Vagina (tissue), 2 donors: Measurements from ENCODE around the gene LSP1. TPM values are rescaled to one million over a fixed set of nuclear protein-coding genes. Genes with fewer than 3 reads are reported as not detected.
"Not testable (repeated sequence)": the region's sequence is repeated elsewhere in the genome, so short reads cannot be mapped to it uniquely, and the experiment has no call there.

ENCODE experiments used
- DNase-seq, 2 donors: peaks; one replicate each; pipeline ENCODE4 v3.0.0-alpha.2; 2017; ENCODE audit errors: extremely low spot score in 2 of 2
- H3K27ac ChIP-seq: fragments of 200-600 bp; sonication (generic); one replicate; pipeline ENCODE4 v1.5.1; 2019
- H3K27me3 ChIP-seq: fragments of 200-600 bp; sonication (generic); one replicate; pipeline ENCODE4 v1.5.1; 2019
- H3K36me3 ChIP-seq, 2 donors: fragments of 200-600 bp; sonication (generic); one replicate each; pipeline ENCODE4 v1.5.1; 2017 to 2019
- H3K4me1 ChIP-seq: fragments of 200-600 bp; sonication (generic); one replicate; pipeline ENCODE4 v1.5.1; 2019
- H3K4me3 ChIP-seq, 2 donors: fragments of 200-600 bp; sonication (generic); 1 replicate in 1 of 2; 2 replicates in 1 of 2; pipeline ENCODE4 v1.5.1; 2016 to 2019
- H3K9me3 ChIP-seq: fragments of 200-600 bp; sonication (generic); one replicate; pipeline ENCODE4 v1.5.1; 2019
- POLR2A ChIP-seq, 2 donors: fragments of 450-650 bp; IDR thresholded peaks; one replicate each; pipeline ENCODE4 v1.6.1; 2017; ENCODE audit warnings: antibody characterized with exemption in 2 of 2, mild to moderate bottlenecking in 2 of 2, moderate library complexity in 2 of 2
- POLR2AphosphoS5 ChIP-seq, 2 donors: sonication (generic); formaldehyde crosslinking; IDR thresholded peaks; one replicate each; pipeline ENCODE4 v1.9.0; 2017; ENCODE audit warnings: antibody characterized with exemption in 2 of 2, mild to moderate bottlenecking in 2 of 2, low read depth in 1 of 2; ENCODE audit not compliant: insufficient read depth in 1 of 2
- intact Hi-C: fragments of 100-400 bp; cut with DNase I; formaldehyde crosslinking; loops from one replicate; pipeline ENCODE4 v1.15.1; 2023
- total RNA-seq: library from RNA; depleted of rRNA; stranded (reverse); fragments of >200 nt; gene quantifications from one replicate; pipeline ENCODE4 v1.2.3, GENCODE V29; 2016
- TF ChIP-seq, protein P1 (sequence below), 3 experiments: fragments of 450-650 bp in 2 of 3; fragments of 200-600 bp in 1 of 3; sonication (generic) in 1 of 3; IDR thresholded peaks; one replicate each; pipeline ENCODE4 v1.5.1; 2017 to 2019; ENCODE audit warnings: antibody characterized with exemption in 3 of 3, mild to moderate bottlenecking in 2 of 3, moderate library complexity in 2 of 3

LSP1 gene
- total RNA-seq, 1 donor from 2014 or later, result 32.7 TPM

DNA sequence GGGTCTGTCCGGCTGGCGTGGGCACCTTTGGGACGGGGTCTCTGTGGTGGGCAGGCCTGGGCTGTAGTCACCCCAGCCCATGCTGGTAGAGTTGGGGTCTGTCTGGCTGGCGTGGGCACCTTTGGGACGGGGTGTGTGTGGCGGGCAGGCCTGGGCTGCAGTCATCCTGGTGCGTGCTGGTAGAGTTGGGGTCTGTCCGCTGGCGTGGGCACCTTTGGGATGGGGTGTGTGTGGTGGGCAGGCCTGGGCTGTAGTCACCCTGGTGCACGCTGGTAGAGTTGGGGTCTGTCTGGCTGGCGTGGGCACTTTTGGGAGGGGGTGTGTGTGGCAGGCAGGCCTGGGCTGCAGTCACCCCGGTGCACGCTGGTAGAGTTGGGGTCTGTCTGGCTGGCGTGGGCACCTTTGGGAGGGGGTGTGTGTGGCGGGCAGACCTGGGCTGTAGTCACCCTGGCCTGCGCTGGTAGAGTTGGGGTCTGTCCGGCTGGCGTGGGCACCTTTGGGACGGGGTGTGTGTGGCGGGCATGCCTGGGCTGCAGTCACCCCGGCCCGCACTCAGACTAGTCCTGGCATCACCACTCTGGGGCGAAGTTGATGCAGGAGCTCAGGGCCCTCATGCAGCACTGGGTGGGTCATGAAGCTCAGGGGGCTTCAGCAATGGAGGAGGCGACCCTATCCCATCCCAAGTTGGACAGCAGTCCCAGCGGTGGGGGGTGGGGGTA is 19.5 kb downstream of the LSP1 start:
- H3K4me3 ChIP-seq, result peak overlapping the region; percentile 26 to 50
- H3K36me3 ChIP-seq, result no peaks in the 10 kb centered on the region
- no peak for TF ChIP-seq POLR2AphosphoS5 (IDR thresholded peaks at IDR 0.05; ENCODE audit: insufficient read depth in 1 of 2, low read depth in 1 of 2)
- TF ChIP-seq POLR2A (IDR thresholded peaks at IDR 0.05), result no peak
- TF ChIP-seq, protein P1, sequence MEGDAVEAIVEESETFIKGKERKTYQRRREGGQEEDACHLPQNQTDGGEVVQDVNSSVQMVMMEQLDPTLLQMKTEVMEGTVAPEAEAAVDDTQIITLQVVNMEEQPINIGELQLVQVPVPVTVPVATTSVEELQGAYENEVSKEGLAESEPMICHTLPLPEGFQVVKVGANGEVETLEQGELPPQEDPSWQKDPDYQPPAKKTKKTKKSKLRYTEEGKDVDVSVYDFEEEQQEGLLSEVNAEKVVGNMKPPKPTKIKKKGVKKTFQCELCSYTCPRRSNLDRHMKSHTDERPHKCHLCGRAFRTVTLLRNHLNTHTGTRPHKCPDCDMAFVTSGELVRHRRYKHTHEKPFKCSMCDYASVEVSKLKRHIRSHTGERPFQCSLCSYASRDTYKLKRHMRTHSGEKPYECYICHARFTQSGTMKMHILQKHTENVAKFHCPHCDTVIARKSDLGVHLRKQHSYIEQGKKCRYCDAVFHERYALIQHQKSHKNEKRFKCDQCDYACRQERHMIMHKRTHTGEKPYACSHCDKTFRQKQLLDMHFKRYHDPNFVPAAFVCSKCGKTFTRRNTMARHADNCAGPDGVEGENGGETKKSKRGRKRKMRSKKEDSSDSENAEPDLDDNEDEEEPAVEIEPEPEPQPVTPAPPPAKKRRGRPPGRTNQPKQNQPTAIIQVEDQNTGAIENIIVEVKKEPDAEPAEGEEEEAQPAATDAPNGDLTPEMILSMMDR (IDR thresholded peaks at IDR 0.05), result no peak
- DNase-seq, result no peak
- H3K27ac ChIP-seq, result peak overlapping the region; percentile 96
- peaks cover 92% of the 10 kb centered on the region for H3K4me1 ChIP-seq
- H3K9me3 ChIP-seq, result no peaks in the 10 kb centered on the region
- intact Hi-C loops, result no loop called here
- no peaks in the 10 kb centered on the region for H3K27me3 ChIP-seq

DNA sequence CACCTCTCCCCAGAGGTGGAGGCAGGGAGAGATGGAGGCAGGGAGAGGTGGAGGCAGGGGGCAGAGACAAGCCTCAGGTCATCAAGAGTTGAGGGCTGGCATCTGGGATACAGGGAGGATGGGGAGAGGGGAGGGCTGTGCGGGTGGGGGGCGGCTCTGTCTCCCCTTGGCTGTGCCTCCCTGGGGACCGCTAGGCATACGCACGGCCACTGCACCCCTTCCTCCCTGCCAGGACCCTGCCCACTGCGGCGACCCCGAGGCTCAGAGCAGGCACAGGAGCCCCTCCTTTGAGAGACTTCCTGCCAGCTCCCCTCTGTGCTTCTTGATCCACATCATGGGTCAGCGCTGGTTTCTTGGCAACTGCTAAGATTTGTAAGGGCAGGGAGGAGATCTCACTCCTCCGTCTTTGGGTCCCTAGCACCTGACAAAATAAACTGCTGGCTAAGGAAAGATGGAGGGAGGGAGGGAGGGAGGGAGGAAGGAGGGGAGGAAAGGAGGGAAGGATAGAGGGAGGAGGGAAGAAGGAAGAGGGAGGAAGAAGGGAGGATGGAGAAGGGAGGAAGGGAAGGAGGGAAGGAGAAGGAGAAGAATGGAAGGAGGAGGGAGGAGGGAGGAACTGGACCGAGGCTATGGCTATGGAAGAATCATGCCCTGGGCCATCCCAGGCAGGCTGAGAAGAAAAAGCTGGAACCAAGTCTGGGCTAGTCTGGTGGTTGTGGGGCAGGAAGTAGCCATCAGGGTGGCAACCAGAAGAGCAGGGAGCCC is 20.3 kb downstream of the LSP1 start:
- peak overlapping the region; percentile 26 to 50 for H3K4me3 ChIP-seq

GRCh38 chr11:1873813-1874150 is 20.9 kb downstream of the LSP1 start:
- peaks cover 92% of the 10 kb centered on the region for H3K4me1 ChIP-seq
- DNase-seq, intact Hi-C loops: not testable (repeated sequence)

More for the DNA sequence above, 20.3 kb downstream of the LSP1 start:
- intact Hi-C loops, result no loop called here
- Histone ChIP-seq H3K27ac (peak overlapping the region; percentile 96), H3K4me1 (peaks cover 92% of the 10 kb centered on the region), H3K9me3 (no peaks in the 10 kb centered on the region), H3K27me3 (no peaks in the 10 kb centered on the region), H3K36me3 (no peaks in the 10 kb centered on the region)
- TF ChIP-seq POLR2AphosphoS5 (IDR thresholded peaks at IDR 0.05; ENCODE audit: insufficient read depth in 1 of 2, low read depth in 1 of 2), result no peak
- TF ChIP-seq, protein P1 (IDR thresholded peaks at IDR 0.05), result no peak
- no peak for TF ChIP-seq POLR2A (IDR thresholded peaks at IDR 0.05)
- no peak for DNase-seq

DNA sequence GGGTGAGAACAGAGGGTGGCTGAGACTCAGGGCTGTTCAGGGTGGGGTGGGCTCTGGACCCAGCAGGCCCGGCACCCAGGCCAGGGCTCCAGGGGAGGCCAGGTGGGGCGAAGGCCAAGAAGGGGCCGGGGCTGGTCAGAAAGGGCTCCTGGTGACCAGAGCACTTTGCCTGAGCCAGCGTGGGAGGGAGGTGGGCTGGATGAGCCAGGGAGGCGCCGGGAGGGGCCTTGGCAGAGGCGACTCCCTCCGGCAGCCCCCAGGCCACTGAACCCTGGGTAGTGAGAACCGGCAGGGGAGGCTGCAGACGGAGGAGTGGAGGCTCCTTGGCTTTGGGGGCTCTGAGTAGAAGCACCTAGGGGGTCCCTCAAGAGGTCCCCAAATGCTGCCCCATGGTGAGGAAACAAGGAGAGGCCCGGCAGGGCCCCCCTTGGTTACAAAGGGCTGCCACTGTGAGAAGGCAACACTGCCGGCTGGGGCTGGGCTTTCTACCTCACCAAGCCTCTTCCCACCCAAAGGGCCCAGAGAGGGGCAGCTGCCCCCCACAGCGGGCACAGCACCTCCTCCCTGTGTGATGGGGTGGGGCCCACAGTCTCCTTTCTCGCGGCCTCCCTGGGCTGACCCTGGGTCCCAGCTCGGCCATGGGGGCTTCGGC is 21.7 kb downstream of the LSP1 start:
- DNase-seq, H3K4me3 ChIP-seq: not testable (repeated sequence)
- H3K4me1 ChIP-seq, result peaks cover 93% of the 10 kb centered on the region

More at GRCh38 chr11:1873813-1874150, 20.9 kb downstream of the LSP1 start:
- H3K27me3 ChIP-seq, H3K9me3 ChIP-seq, H3K4me3 ChIP-seq, H3K36me3 ChIP-seq: not testable (repeated sequence)
- H3K27ac ChIP-seq, result peak overlapping the region; percentile 96

GRCh38 chr11:1875093-1875850 is 22.4 kb downstream of the LSP1 start:
- H3K4me1 ChIP-seq, result peaks cover 93% of the 10 kb centered on the region
- no peaks in the 10 kb centered on the region for H3K36me3 ChIP-seq
- H3K27me3 ChIP-seq, result no peaks in the 10 kb centered on the region
- peak overlapping the region in 1 of 2 donors; percentile 11 for H3K4me3 ChIP-seq
- intact Hi-C loops, result no loop called here
- DNase-seq, result no peak
- H3K9me3 ChIP-seq, result no peaks in the 10 kb centered on the region
- TF ChIP-seq, protein P1 (IDR thresholded peaks at IDR 0.05), result no peak
- no peak for TF ChIP-seq POLR2A (IDR thresholded peaks at IDR 0.05)
- TF ChIP-seq POLR2AphosphoS5 (IDR thresholded peaks at IDR 0.05; ENCODE audit: insufficient read depth in 1 of 2, low read depth in 1 of 2), result no peak
- peak overlapping the region; percentile 96 for H3K27ac ChIP-seq

More for the DNA sequence above, 21.7 kb downstream of the LSP1 start:
- intact Hi-C loops, H3K27me3 ChIP-seq, H3K36me3 ChIP-seq, H3K9me3 ChIP-seq: not testable (repeated sequence)
- peak overlapping the region; percentile 96 for H3K27ac ChIP-seq

GRCh38 chr11:1875851-1876301 is 23.0 kb downstream of the LSP1 start:
- H3K4me1 ChIP-seq, result peaks cover 93% of the 10 kb centered on the region
- H3K27me3 ChIP-seq, DNase-seq, H3K36me3 ChIP-seq, intact Hi-C loops, H3K9me3 ChIP-seq: not testable (repeated sequence)
- H3K27ac ChIP-seq, result peak overlapping the region; percentile 96
- peak overlapping the region; percentile 11 to 17 for H3K4me3 ChIP-seq
